ENCODE data around the gene MCF2L2.

Gene MCF2L2

DNA sequence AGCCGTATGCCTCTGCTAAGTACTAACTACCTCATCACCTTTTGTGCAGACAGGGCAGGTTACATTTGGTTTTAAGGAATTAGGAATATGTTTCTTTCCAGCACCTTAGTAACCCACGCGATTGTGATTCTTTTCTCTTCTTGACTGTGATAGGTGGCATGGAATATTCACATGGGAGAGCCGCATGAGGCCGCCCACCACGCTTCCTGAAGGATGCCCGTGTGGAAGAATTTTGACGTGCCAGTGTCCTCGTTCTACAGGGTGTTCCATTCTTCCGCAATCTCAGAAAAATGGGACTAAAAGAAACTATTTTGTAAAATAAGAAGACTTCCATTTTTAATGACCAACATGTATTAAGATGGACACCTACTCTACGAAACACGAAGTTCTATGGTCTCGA is 159.1 kb downstream of the MCF2L2 start:
- DNase-seq (ENCODE audit: extremely low read depth in 1 of 2, low read depth in 1 of 2), result no peak

- no peak for DNase-seq (ENCODE audit: extremely low read depth in 1 of 2, low read depth in 1 of 2)
These were observed 160.1 kb downstream of the MCF2L2 start for GRCh38 chr3:183268366-183268765.

GRCh38 chr3:183267140-183267539 is 161.3 kb downstream of the MCF2L2 start:
- DNase-seq (ENCODE audit: extremely low read depth in 1 of 2, low read depth in 1 of 2), result no peak

- DNase-seq (ENCODE audit: extremely low read depth in 1 of 2, low read depth in 1 of 2), result no peak
These were observed 162.0 kb downstream of the MCF2L2 start for GRCh38 chr3:183266454-183266853.

GRCh38 chr3:183265834-183266417 is 162.5 kb downstream of the MCF2L2 start:
- no peak for DNase-seq (ENCODE audit: extremely low read depth in 1 of 2, low read depth in 1 of 2)

- DNase-seq (ENCODE audit: extremely low read depth in 1 of 2, low read depth in 1 of 2), result no peak
These were observed 163.2 kb downstream of the MCF2L2 start for GRCh38 chr3:183265157-183265642.

GRCh38 chr3:183264268-183264667 is 164.2 kb downstream of the MCF2L2 start:
- DNase-seq (ENCODE audit: extremely low read depth in 1 of 2, low read depth in 1 of 2), result no peak

DNA sequence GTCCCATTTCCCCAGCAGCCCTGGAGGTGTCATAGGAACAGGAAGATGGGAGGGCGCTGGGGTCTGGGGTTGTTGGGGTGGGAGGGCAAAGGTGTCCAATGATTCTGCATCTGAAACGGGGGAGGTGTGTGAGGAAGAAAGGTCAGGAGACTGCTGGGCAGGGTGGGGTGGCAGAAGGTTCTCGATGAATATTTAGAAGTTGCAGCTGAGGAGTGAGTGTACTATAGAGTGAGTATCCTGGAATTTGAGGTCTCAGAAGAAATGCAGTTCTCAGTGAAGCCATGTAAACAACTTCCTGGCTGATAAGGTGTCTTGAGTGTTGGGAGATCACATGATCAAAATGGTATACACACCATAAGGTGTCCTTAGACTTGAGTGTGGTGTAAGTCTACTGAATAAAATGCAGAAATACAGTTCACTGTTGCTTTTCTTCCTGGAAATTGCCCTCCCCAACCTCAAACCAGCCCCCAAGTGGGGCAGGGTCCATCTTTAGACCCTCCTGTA is 165.5 kb downstream of the MCF2L2 start:
- no peak for DNase-seq (ENCODE audit: extremely low read depth in 1 of 2, low read depth in 1 of 2)

GRCh38 chr3:183261151-183261724 is 167.2 kb downstream of the MCF2L2 start:
- no peak for DNase-seq (ENCODE audit: extremely low read depth in 1 of 2, low read depth in 1 of 2)

DNA sequence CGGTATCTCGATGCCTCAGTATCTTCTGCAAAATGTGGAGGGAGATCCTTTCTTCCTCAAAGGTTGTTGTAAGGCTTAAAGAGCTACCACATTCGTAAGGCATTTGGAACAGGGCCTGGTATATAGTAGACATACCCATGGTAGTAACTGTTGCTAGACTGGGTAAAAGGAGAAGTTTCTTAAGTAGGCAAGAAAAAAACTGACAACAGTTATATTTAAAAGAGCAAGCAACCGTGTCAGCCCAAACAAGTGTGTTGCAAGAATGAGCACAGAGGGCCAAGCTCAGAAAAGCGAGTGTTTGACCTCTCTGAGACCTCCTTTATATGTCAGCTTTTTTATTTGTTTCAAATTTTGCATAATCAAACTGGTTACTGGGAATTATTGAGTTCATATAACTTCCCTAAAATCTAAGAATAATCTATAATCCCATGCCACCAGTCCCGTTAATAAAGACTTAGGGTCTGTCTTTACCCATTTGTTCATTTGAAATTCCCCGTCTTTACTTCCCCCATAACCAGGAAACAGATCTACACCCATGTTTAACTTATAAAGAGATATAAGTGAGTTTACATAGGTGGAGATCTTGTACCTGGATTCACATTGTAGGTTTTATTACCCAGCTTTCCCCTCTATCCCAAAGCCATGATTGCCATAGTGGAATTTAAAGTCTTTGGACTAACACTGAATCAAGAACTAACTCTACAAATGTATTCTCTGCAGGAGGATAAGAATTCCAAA is 168.1 kb downstream of the MCF2L2 start:
- no peak for DNase-seq (ENCODE audit: extremely low read depth in 1 of 2, low read depth in 1 of 2)

DNA sequence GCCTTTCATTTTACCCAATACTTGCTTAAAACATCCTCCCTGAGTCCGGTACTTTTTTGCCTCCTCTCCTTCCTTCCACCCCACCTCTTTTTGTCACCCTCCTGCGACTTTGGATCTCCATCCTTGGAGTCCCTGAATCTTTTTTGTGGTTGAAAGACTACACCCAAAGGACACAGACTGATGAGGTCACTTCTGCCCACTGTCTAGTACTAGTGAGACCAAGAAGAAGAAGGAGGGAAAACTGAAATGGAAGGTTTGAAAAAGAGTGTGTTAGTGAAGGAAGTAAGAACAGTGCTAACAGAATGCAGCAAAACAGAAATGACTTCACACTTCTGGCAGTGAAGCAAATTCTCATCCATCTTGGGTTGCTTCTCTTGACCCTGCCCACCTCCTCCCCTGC is 168.8 kb downstream of the MCF2L2 start:
- DNase-seq (ENCODE audit: extremely low read depth in 1 of 2, low read depth in 1 of 2), result no peak

- no peak for DNase-seq (ENCODE audit: extremely low read depth in 1 of 2, low read depth in 1 of 2)
These were observed 169.3 kb downstream of the MCF2L2 start for GRCh38 chr3:183259087-183259486.

- DNase-seq (ENCODE audit: extremely low read depth in 1 of 2, low read depth in 1 of 2), result no peak
These were observed 173.1 kb downstream of the MCF2L2 start for GRCh38 chr3:183255348-183255730.

DNA sequence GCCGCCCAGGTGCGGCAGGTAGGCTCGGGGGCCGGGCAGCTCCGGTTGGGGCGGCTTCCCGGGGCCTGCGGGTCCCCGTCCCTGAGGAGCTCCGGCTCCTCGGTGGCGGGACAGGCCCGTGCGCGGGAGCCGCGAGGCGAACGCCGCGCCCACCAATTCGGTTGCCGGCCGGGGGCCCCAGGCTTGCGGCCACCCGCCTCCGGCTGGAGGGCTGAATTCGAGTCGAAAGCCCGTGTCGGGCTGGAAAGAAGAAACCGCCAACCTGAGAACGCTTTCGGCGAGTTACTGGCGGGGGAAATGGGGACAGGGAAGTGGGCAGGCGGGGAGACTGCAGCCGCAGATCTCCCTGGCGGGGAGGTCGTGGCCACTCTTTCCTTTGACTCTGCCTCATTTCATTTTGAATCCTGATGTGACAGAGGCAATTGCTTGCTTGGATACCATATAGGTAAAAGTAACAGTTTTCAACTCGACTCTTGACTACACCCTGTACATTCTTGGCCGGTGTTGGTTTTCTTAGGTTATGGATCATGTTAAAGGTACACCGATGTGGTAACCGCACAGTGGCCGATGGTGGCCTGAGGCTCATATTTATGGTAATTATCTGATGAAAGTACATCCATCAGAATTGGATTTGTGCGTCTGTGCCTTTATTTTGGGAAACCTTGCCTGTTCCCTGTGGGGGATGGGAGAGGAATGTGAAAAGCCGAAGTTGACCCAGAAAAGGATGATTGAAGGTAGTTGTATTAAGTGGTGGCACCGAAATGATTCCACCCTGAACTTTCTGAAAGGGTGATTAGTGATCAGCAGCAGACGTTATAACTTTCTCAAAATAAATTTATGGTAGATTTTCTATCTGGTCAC is 173.7 kb downstream of the MCF2L2 start:
- DNase-seq (ENCODE audit: extremely low read depth in 1 of 2, low read depth in 1 of 2), result no peak

DNA sequence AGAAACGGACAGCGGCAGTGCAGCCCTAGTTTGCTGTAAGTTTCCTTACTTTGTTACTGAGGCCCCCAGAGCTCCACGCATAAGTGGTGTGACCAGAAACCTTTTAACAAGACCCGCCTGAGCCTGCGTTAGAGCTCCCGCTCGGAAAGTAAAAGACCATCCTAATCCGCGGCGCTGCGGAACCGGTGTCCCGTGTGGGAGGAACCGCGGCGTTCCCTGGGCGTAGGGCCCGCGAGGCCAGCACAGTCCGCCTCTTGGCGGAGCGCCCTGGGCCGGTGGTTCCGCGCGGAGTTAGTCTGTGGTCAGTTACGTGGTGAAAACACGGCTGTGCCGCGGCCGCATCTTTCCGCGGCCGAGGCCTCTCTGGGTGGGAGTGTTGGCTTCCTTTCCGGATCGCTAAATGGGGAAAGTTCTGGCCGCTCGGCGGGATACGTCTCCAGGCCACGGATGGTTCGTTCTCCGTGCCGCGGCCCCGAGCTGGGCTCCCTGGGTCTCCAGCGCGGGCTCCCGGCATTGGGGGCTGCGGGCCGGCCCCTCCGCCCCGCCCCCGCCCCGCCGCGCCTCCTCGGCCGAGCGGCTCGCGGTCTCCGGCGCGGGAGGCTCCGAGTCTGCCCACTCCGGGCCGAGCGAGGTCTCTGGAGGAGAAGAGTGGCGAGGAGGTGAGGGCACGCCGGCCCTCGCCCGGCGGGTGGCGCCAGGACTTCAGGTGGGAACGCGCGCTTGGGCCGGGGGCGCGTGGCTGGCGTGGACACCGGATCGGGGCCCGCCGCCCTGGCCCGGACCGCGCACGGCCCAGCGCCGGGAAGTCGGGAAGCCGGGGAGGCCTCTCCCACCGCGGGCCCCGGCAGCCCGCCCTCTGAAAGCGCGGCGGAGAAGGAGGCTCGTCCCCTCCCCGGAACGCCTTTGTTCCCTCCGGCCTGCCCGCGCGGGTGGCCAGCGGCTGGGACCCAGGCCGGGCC is 174.6 kb downstream of the MCF2L2 start:
- no peak for DNase-seq (ENCODE audit: extremely low read depth in 1 of 2, low read depth in 1 of 2)

DNA sequence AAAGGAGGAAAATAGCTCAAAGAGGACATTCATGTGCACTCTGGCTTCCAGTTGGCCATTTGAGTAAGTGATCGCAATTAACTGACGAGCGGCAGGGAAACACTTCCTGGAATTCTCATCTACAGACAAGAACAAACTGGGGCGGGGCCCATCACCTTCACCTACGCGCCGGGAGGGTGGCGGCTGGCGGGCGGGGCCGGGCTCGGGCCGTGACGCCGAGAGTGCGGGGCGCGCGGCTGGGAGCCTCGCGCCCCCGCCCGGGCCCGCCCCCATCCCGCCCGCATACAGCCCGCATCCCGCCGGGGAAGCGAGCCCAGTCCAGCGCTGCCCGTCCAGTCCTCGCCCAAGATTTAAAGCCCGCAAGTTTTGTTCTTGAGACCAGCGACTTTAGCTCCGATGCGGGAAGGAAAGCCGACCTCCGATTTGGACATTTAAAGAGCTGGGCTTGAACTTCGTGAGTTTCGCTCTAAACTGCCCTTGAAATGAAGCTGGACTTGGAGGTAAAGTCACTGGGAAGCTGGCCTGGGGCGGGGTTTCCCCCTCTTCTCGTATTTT is 175.4 kb downstream of the MCF2L2 start, which contains the start of gene B3GNT5:
B3GNT5 (plus strand) TSS at position 281 of the 555 bp plus-strand sequence. CDS start 16,546 bp downstream, outside the sequence.
- DNase-seq (ENCODE audit: extremely low read depth in 1 of 2, low read depth in 1 of 2), result no peak

- DNase-seq (ENCODE audit: extremely low read depth in 1 of 2, low read depth in 1 of 2), result no peak
These were observed 176.2 kb downstream of the MCF2L2 start for GRCh38 chr3:183252118-183252782.

DNA sequence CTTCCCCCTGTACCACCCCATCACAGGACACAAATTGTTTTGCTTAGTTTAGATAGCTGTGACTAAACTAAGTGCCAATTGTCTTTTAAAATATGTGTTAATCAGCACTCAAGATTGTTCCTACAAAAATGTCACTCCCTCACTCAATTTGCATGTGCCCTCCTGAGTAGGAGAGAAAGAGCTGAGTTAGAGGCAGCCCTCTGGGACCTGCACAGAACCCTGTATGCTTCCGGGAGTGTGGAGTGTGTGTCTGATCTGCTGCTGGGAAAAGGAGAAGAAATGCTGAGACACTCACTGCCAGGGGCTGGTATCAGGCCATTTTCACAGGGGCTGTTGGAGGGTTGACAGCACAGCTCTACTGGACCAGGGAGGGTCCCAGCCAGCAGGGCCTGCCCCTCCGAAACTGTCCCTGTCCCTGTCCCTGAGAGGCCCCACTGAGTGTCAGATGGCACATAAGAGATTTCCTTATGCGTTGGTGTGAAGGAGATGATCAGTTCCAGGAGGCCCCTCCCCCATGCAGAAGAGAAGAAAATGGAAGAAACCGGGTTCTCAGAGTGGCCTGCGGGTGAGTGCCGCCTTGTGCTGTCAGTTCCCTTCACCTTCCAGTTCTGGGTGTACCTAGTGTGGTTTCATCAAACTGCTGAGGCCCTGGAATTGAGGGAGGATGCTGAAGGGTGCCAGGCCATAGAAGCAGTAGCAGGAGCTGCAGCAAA is 179.3 kb downstream of the MCF2L2 start:
- no peak for DNase-seq (ENCODE audit: extremely low read depth in 1 of 2, low read depth in 1 of 2)

All from activated CD8-positive, alpha-beta memory T cell treated with anti-CD3 and anti-CD28 coated beads for 1 hour (primary cell).